ENCODE data around the gene SEL1L. TPM values are rescaled to one million over a fixed set of nuclear protein-coding genes. Genes with fewer than 3 reads are reported as not detected.
"Not testable (repeated sequence)": the region's sequence is repeated elsewhere in the genome, so short reads cannot be mapped to it uniquely, and the experiment has no call there.

SEL1L gene
- total and polyA plus RNA-seq, 2 donors (not counting 3 experiments of a cell fraction or from before 2014, with no cell fraction given): 15.0 to 95.0 TPM

DNA sequence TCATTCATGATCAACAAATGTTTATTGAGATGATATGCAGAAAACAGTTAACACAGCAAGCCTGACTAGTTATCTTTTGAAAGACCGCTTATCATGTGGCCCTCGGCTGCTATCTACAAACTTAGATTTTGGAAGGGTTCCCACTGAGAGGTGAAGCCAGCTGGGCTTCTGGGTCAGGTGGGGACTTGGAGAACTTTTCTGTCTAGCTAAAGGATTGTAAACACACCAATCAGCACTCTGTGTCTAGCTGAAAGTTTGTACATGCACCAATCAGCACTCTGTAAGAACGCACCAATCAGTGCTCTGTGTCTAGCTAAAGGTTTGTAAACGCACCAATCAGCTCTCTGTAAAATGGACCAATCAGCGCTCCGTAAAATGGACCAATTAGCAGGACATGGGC, 20.8 kb downstream of the SEL1L start:
- DNase-seq (ENCODE audit: low read depth, low spot score); H4K20me1 ChIP-seq (replicated peaks; ENCODE audit: control insufficient read depth, extremely low read depth, insufficient read depth, low read length); H3K27me3 ChIP-seq (ENCODE audit: control insufficient read depth in 2 of 2, insufficient read depth in 2 of 2, low read length in 2 of 2); H2AFZ ChIP-seq (ENCODE audit: low read depth, low read length); BruUV-seq (replicated peaks); H3K27ac ChIP-seq (ENCODE audit: insufficient read depth, low read depth, low read length); H3K79me2 ChIP-seq (ENCODE audit: control insufficient read depth, insufficient read depth, low read length); H3K4me3 ChIP-seq (replicated peaks in 1 of 3; ENCODE audit: insufficient read depth in 1 of 3, low read depth in 1 of 3, low read length in 3 of 3); H3K9me1 ChIP-seq (replicated peaks; ENCODE audit: control insufficient read depth, extremely low read depth, insufficient read depth, low read length); H3K9ac ChIP-seq (replicated peaks; ENCODE audit: extremely low read depth, insufficient read depth, low read length); H3K36me3 ChIP-seq (ENCODE audit: control insufficient read depth in 2 of 2, extremely low read depth in 1 of 2, insufficient read depth in 2 of 2, low read length in 2 of 2); H3K9me3 ChIP-seq (replicated peaks; ENCODE audit: control insufficient read depth, insufficient read depth, low read length); H3K4me1 ChIP-seq (ENCODE audit: control insufficient read depth, extremely low read depth, insufficient read depth, low read length); H3K4me2 ChIP-seq (ENCODE audit: insufficient read depth, low read length); dilution Hi-C loops (cut with MboI; ENCODE audit: extremely low pct_ligation_motif_present, low sequenced_read_pairs); CTCF ChIA-PET; FAIRE-seq; intact Hi-C loops (cut with micrococcal nuclease): not testable (repeated sequence)
- POLR2A ChIA-PET: interaction anchor here (1.3 kb wide), 1 partner anchor 21 kb away, joined by 3 read pairs; the partner anchor contains the start of gene SEL1L

DNA sequence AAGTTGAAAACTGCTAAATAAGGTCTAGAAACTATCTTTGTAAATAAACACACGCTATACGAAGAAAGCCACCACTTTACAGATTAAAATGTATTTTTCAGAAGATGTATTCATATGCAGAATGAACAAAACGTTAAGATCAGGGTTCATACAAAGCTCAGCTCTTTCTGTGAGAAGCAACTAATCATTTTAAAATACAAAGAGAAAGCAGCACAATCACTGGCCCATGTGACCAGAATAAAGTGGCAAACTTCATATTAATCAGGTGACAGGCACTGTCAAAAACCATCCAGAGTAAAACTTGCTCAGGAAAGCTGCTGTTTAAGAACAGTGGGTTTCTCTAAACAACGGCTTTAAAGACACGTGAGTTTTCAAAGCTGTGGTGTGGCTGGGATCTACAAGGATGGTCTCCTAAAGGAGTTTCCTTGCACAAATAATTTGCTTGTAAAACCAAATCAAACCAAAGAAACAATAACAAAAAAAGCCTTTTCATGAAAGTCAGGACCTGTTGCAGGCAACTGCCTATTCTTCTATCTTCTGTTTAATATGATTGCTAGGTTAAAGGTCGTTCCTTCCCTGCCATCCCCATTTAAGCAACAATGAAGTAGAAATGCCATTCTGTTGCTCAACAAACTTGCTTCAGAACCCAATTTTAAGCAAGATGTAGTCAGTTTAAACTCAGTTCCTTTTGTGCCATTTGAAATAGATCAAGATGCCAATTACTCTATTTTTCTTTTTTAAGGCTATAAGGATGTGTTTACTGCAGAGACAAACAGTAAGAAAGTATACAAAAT, 22.3 kb downstream of the SEL1L start:
- Histone ChIP-seq H3K4me2 (ENCODE audit: insufficient read depth, low read length) (no peak overlapping the region), H3K9me1 (replicated peaks; ENCODE audit: control insufficient read depth, extremely low read depth, insufficient read depth, low read length) (no peaks in the 10 kb centered on the region), H4K20me1 (replicated peaks; ENCODE audit: control insufficient read depth, extremely low read depth, insufficient read depth, low read length) (no peaks in the 10 kb centered on the region), H3K4me3 (replicated peaks in 1 of 3; ENCODE audit: insufficient read depth in 1 of 3, low read depth in 1 of 3, low read length in 3 of 3) (no peak overlapping the region), H3K27ac (ENCODE audit: insufficient read depth, low read depth, low read length) (no peak overlapping the region), H3K27me3 (ENCODE audit: control insufficient read depth in 2 of 2, insufficient read depth in 2 of 2, low read length in 2 of 2) (no peaks in the 10 kb centered on the region), H3K36me3 (ENCODE audit: control insufficient read depth in 2 of 2, extremely low read depth in 1 of 2, insufficient read depth in 2 of 2, low read length in 2 of 2) (peaks cover 2 to 4% of the 10 kb centered on the region in 2 experiments), H3K79me2 (ENCODE audit: control insufficient read depth, insufficient read depth, low read length) (no peaks in the 10 kb centered on the region), H3K4me1 (ENCODE audit: control insufficient read depth, extremely low read depth, insufficient read depth, low read length) (no peaks in the 10 kb centered on the region), H3K9me3 (replicated peaks; ENCODE audit: control insufficient read depth, insufficient read depth, low read length) (no peaks in the 10 kb centered on the region), H2AFZ (ENCODE audit: low read depth, low read length) (no peak overlapping the region), H3K9ac (replicated peaks; ENCODE audit: extremely low read depth, insufficient read depth, low read length) (no peak overlapping the region)
- ChIA-PET POLR2A (interaction anchor here (1.2 kb wide), 1 partner anchor 22 kb away, joined by 3 read pairs; the partner anchor contains the start of gene SEL1L), CTCF (interaction anchor here (1.0 kb wide), 1 partner anchor 46 kb away, joined by 3 read pairs; no protein-coding TSS in a partner anchor)
- no peak for TF ChIP-seq FOS (IDR thresholded peaks at IDR 0.05; ENCODE audit: borderline replicate concordance, insufficient read depth, low read length)
- TF ChIP-seq POLR2AphosphoS5 (IDR thresholded peaks at IDR 0.05; ENCODE audit: insufficient read depth, low read depth, low read length): no peak
- TF ChIP-seq, protein P1, sequence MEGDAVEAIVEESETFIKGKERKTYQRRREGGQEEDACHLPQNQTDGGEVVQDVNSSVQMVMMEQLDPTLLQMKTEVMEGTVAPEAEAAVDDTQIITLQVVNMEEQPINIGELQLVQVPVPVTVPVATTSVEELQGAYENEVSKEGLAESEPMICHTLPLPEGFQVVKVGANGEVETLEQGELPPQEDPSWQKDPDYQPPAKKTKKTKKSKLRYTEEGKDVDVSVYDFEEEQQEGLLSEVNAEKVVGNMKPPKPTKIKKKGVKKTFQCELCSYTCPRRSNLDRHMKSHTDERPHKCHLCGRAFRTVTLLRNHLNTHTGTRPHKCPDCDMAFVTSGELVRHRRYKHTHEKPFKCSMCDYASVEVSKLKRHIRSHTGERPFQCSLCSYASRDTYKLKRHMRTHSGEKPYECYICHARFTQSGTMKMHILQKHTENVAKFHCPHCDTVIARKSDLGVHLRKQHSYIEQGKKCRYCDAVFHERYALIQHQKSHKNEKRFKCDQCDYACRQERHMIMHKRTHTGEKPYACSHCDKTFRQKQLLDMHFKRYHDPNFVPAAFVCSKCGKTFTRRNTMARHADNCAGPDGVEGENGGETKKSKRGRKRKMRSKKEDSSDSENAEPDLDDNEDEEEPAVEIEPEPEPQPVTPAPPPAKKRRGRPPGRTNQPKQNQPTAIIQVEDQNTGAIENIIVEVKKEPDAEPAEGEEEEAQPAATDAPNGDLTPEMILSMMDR (IDR thresholded peaks at IDR 0.05; ENCODE audit: extremely low read depth in 1 of 2, insufficient read depth in 1 of 2, low read depth in 1 of 2, low read length in 2 of 2): no peak
- TF ChIP-seq EZH2 (IDR thresholded peaks at IDR 0.05; ENCODE audit: borderline replicate concordance, low read depth, low read length, severe bottlenecking): no peak
- TF ChIP-seq POLR2A (IDR thresholded peaks at IDR 0.05; ENCODE audit: low read depth, low read length): no peak
- dilution Hi-C loops (cut with MboI; ENCODE audit: extremely low pct_ligation_motif_present, low sequenced_read_pairs) (no loop called here), intact Hi-C loops (cut with micrococcal nuclease) (no loop called here)
- FAIRE-seq (no peak), DNase-seq (ENCODE audit: low read depth, low spot score) (no peak)
- BruUV-seq (replicated peaks): no TSS peak

Measured in endothelial cell of umbilical vein (primary cell).